Muscle layer of duodenum (tissue), 2 donors: ENCODE measurements around the gene LNX1.

ENCODE experiments used
- H3K27ac ChIP-seq: one replicate; pipeline ENCODE4 v1.7.0; 2013; ENCODE audit warnings: mild to moderate bottlenecking, low read length
- H3K27me3 ChIP-seq: one replicate; pipeline ENCODE4 v1.7.0; 2013; ENCODE audit warnings: low read depth, mild to moderate bottlenecking, control low read depth, low read length
- H3K36me3 ChIP-seq, 2 donors: one replicate each; pipeline ENCODE4 v1.7.0; 2013; ENCODE audit warnings: low read length in 2 of 2, control low read depth in 1 of 2, mild to moderate bottlenecking in 1 of 2; ENCODE audit not compliant: insufficient read depth in 2 of 2, control insufficient read depth in 1 of 2
- H3K4me1 ChIP-seq, 2 donors: one replicate each; pipeline ENCODE4 v1.7.0; 2013; ENCODE audit warnings: low read length in 2 of 2, mild to moderate bottlenecking in 2 of 2, control low read depth in 1 of 2, moderate library complexity in 1 of 2; ENCODE audit not compliant: insufficient read depth in 2 of 2, control insufficient read depth in 1 of 2
- H3K4me3 ChIP-seq, 2 donors: one replicate each; pipeline ENCODE4 v1.7.0; 2013; ENCODE audit warnings: low read length in 2 of 2, low read depth in 1 of 2, mild to moderate bottlenecking in 1 of 2
- H3K9me3 ChIP-seq, 2 donors: one replicate each; pipeline ENCODE4 v1.7.0; 2013; ENCODE audit warnings: low read length in 2 of 2, control low read depth in 1 of 2, mild to moderate bottlenecking in 1 of 2; ENCODE audit not compliant: control insufficient read depth in 1 of 2
- donor health status: healthy.

Gene LNX1

GRCh38 chr4:53456178-53456577 is 135.1 kb downstream of the LNX1 start:
- no peaks in the 10 kb centered on the region for H3K4me1 ChIP-seq
- peaks cover 44 to 51% of the 10 kb centered on the region in 2 donors for H3K36me3 ChIP-seq
- no peaks in the 10 kb centered on the region for H3K27me3 ChIP-seq
- no peaks in the 10 kb centered on the region for H3K9me3 ChIP-seq
- H3K4me3 ChIP-seq, result no peak overlapping the region
- H3K27ac ChIP-seq, result no peak overlapping the region

- peaks cover 40 to 47% of the 10 kb centered on the region in 2 donors for H3K36me3 ChIP-seq
- H3K4me1 ChIP-seq, result no peaks in the 10 kb centered on the region
- H3K27ac ChIP-seq, result no peak overlapping the region
- no peaks in the 10 kb centered on the region for H3K27me3 ChIP-seq
- H3K4me3 ChIP-seq, result no peak overlapping the region
- H3K9me3 ChIP-seq, result no peaks in the 10 kb centered on the region
Measured at GRCh38 chr4:53455766-53456165, 135.5 kb downstream of the LNX1 start.

GRCh38 chr4:53453385-53453784 is 137.9 kb downstream of the LNX1 start:
- no peak overlapping the region for H3K4me3 ChIP-seq
- no peak overlapping the region for H3K27ac ChIP-seq
- peaks cover 25 to 29% of the 10 kb centered on the region in 2 donors for H3K36me3 ChIP-seq
- no peaks in the 10 kb centered on the region for H3K27me3 ChIP-seq
- no peaks in the 10 kb centered on the region for H3K4me1 ChIP-seq
- no peaks in the 10 kb centered on the region for H3K9me3 ChIP-seq

DNA sequence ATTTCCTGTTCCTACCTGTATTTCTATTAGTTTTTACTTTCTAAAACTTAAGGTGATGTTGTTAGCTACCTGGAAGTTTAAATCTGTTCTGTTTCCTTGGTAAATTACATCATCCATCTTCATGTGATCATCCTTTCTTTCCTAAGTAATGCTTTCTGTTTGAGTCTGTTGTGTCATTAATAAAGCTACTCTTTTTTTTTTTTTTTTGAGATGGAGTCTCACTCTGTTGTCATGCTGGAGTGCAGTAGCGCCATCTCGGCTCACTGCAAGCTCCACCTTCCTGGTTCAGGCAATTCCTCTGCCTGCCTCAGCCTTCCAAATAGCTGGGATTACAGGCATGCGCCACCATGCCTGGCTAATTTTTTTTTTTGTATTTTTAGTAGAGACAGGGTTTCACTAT is 140.5 kb downstream of the LNX1 start:
- peaks cover 25 to 33% of the 10 kb centered on the region in 2 donors for H3K36me3 ChIP-seq
- H3K9me3 ChIP-seq, result no peaks in the 10 kb centered on the region
- H3K4me1 ChIP-seq, result no peaks in the 10 kb centered on the region
- no peak overlapping the region for H3K4me3 ChIP-seq
- no peak overlapping the region for H3K27ac ChIP-seq
- H3K27me3 ChIP-seq, result no peaks in the 10 kb centered on the region

GRCh38 chr4:53444954-53445353 is 146.3 kb downstream of the LNX1 start:
- Histone ChIP-seq H3K4me3 (no peak overlapping the region), H3K27me3 (no peaks in the 10 kb centered on the region), H3K36me3 (peaks cover 25 to 31% of the 10 kb centered on the region in 2 donors), H3K4me1 (no peaks in the 10 kb centered on the region), H3K9me3 (no peaks in the 10 kb centered on the region), H3K27ac (no peak overlapping the region)

- H3K27ac ChIP-seq, result no peak overlapping the region
- no peaks in the 10 kb centered on the region for H3K9me3 ChIP-seq
- H3K4me3 ChIP-seq, result no peak overlapping the region
- no peaks in the 10 kb centered on the region for H3K27me3 ChIP-seq
- H3K36me3 ChIP-seq, result peaks cover 25 to 29% of the 10 kb centered on the region in 2 donors
- no peaks in the 10 kb centered on the region for H3K4me1 ChIP-seq
Measured at GRCh38 chr4:53441564-53441963, 149.7 kb downstream of the LNX1 start.

DNA sequence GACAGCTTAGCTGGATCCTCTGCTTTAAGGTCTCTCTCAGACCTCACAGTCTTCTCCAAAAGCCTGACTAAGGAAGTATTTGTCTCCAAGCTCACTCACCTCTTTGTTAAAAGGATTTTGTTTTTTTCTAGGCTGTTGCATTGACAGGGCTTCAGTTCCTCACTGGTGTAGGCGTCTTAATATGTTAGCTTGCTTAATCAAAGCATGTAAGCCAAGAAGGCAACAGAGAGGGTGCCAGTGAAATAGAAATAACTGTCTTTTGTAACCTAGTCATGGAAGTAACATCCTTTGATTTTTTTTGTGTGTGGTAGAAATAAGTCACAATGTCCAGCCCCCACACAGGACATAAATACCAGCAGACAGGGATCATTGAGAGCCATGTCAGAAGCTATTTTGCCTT is 155.0 kb downstream of the LNX1 start:
- Histone ChIP-seq H3K36me3 (peaks cover under 1 to 13% of the 10 kb centered on the region in 2 donors), H3K9me3 (no peaks in the 10 kb centered on the region), H3K27ac (no peak overlapping the region), H3K4me1 (no peaks in the 10 kb centered on the region), H3K27me3 (no peaks in the 10 kb centered on the region), H3K4me3 (no peak overlapping the region)

DNA sequence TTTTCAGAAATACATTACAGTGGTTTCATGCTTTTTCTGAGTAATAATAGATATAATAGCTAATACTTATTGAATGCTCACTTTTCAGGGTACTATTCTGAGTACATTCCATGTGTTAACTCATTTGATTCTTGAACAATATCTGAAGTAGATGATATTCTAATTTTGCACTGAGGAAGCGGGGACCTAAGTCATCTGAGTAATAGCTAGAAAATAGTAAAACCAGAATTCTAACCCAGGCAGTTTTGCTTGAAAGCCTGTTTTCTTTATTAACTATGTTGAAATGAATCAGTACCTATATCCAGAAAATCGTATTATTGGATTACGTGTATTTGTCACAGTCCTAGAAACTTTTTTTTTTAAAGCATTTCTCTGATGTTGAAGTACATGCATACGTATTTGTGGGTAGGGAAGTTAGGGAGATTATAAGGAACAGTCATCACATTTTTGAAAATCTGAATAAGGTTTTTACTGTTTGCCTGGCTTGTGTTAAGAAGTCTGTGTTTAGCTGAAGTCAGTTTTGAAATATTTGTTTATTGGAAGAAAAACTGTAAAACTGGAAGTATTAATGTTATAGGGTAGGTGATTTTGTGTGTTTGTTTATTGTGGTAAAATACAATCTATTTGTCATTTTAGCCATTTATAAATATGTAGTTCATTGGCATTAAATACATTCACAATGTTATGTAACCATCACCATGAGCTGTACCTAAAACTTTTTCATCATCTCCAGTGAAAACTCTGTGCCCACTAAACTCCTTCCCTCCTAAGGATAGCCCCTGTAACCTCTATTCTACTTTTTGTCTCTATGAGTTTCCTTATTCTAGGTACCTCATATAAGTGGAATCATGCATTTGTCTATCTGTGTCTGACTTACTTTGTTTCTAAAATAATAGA is 158.5 kb downstream of the LNX1 start:
- H3K27me3 ChIP-seq, result no peaks in the 10 kb centered on the region
- no peak overlapping the region for H3K27ac ChIP-seq
- no peak overlapping the region for H3K4me3 ChIP-seq
- H3K36me3 ChIP-seq, result peaks cover 8 to 33% of the 10 kb centered on the region in 2 donors
- H3K4me1 ChIP-seq, result no peaks in the 10 kb centered on the region
- no peaks in the 10 kb centered on the region for H3K9me3 ChIP-seq

DNA sequence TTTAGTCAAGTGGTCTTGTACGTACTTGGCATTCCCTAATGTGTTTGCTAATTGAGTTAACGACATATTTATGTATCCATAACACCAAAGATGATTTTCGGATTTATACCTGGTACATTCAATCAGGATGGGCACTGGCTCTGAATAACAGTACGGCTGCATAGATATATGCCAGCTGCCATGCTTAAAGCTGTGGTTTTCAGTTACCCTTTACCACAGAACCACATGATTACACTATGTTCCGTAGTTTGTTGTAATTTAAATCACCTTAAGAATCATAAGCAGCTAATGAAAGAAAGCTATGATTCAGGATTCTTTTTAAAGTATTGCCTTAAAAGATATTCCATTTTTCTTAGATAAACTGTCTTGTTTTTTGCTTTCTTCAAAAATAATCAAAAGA is 160.2 kb downstream of the LNX1 start:
- Histone ChIP-seq H3K27me3 (no peaks in the 10 kb centered on the region), H3K27ac (no peak overlapping the region), H3K4me1 (no peaks in the 10 kb centered on the region), H3K4me3 (no peak overlapping the region), H3K36me3 (peaks cover 8 to 33% of the 10 kb centered on the region in 2 donors), H3K9me3 (no peaks in the 10 kb centered on the region)

GRCh38 chr4:53427366-53427765 is 163.9 kb downstream of the LNX1 start:
- H3K4me3 ChIP-seq, result no peak overlapping the region
- H3K27ac ChIP-seq, result no peak overlapping the region
- H3K36me3 ChIP-seq, result peaks cover 8 to 24% of the 10 kb centered on the region in 2 donors
- H3K4me1 ChIP-seq, result no peaks in the 10 kb centered on the region
- H3K27me3 ChIP-seq, result no peaks in the 10 kb centered on the region
- no peaks in the 10 kb centered on the region for H3K9me3 ChIP-seq

DNA sequence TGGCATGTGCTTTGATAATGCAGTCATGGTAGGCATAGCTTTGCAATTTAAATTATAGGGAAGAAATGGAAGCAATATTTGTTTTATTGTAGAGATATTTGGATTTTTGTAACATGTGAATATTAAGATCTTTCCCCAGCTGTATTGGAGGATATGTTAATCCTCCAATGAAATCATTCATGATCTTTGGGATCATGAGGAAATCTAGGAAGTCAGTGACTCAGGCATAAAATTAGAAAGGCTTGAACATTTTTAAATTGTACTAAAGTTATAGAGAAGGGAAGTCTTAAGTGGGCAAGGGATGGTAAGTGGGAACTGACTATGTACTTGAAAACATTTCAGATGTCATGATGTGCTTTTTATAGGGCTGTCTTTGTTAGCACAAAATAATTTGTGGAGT is 167.0 kb downstream of the LNX1 start:
- Histone ChIP-seq H3K27me3 (no peaks in the 10 kb centered on the region), H3K27ac (no peak overlapping the region), H3K36me3 (peaks cover 0 to 7% of the 10 kb centered on the region in 2 donors), H3K4me1 (no peaks in the 10 kb centered on the region), H3K4me3 (no peak overlapping the region), H3K9me3 (no peaks in the 10 kb centered on the region)

DNA sequence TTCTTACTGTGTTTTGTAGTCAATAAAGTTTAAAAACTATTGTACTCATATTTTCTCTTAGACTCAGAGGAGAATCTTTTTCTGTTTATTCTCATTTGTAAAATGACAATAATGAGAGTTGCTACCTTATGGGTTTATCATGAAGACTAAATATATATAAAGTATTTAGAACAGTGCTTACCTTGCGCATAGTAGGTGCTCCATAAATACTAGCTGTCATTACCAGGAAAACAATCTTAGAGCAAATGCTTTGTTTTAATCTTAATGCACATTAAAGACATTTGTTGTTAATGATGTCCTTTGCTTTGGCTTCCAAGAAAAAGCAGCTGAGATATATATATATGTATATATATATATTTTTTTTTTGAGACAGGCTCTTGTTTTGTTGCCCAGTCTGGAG is 168.9 kb downstream of the LNX1 start:
- H3K4me1 ChIP-seq, result no peaks in the 10 kb centered on the region
- H3K27ac ChIP-seq, result no peak overlapping the region
- no peaks in the 10 kb centered on the region for H3K9me3 ChIP-seq
- H3K27me3 ChIP-seq, result no peaks in the 10 kb centered on the region
- H3K36me3 ChIP-seq, result no peaks in the 10 kb centered on the region
- H3K4me3 ChIP-seq, result no peak overlapping the region
